Type B pancreatic cell (in vitro differentiated cells): ENCODE measurements around the gene CELA2B. TPM values are rescaled to one million over a fixed set of nuclear protein-coding genes. Genes with fewer than 3 reads are reported as not detected.

Experiments
- DNase-seq: peaks from one replicate; pipeline ENCODE4 v3.0.0; 2021; ENCODE audit warnings: mixed read lengths; ENCODE audit not compliant: unreplicated experiment; ENCODE audit errors: extremely low spot score
- H3K27ac Mint-ChIP-seq: 2 replicates; pipeline ENCODE4 v1.8.0; 2021; ENCODE audit warnings: mild to moderate bottlenecking, mixed read lengths
- H3K27me3 Mint-ChIP-seq: 2 replicates; pipeline ENCODE4 v1.8.0; 2021; ENCODE audit warnings: mixed read lengths
- H3K36me3 Mint-ChIP-seq: 2 replicates; pipeline ENCODE4 v1.8.0; 2021; ENCODE audit warnings: mixed read lengths
- H3K4me1 Mint-ChIP-seq: one replicate; pipeline ENCODE4 v1.8.0; 2021; ENCODE audit warnings: mixed read lengths; ENCODE audit not compliant: unreplicated experiment
- H3K4me3 Mint-ChIP-seq: 2 replicates; pipeline ENCODE4 v1.8.0; 2021; ENCODE audit warnings: mild to moderate bottlenecking, mixed read lengths
- H3K9me3 Mint-ChIP-seq: 2 replicates; pipeline ENCODE4 v1.8.0; 2021; ENCODE audit warnings: mixed read lengths
- CTCF ChIP-seq: fragments of 200-600 bp; sonication (generic); conservative IDR thresholded peaks from 2 replicates; pipeline ENCODE4 v1.5.0; 2021; ENCODE audit warnings: antibody characterized with exemption, mild to moderate bottlenecking
- total RNA-seq: library from RNA; stranded (reverse); gene quantifications from 2 replicates; pipeline ENCODE4 v1.2.1, GENCODE V29; 2021; ENCODE audit warnings: low replicate concordance

The CELA2B gene
- total RNA-seq, 1 donor from 2014 or later, result not detected

GRCh38 chr1:15449567-15449966 is 26.3 kb upstream of the CELA2B start:
- no peaks in the 10 kb centered on the region for H3K36me3 Mint-ChIP-seq
- DNase-seq, result no peak
- no peak for TF ChIP-seq CTCF
- H3K4me1 Mint-ChIP-seq, result no peaks in the 10 kb centered on the region
- H3K27me3 Mint-ChIP-seq, result no peaks in the 10 kb centered on the region
- H3K27ac Mint-ChIP-seq, result no peak overlapping the region
- H3K4me3 Mint-ChIP-seq, result no peak overlapping the region
- peaks cover 5% of the 10 kb centered on the region for H3K9me3 Mint-ChIP-seq

GRCh38 chr1:15451014-15451722 is 24.7 kb upstream of the CELA2B start:
- TF ChIP-seq CTCF, result no peak
- Mint-ChIP-seq H3K36me3 (no peaks in the 10 kb centered on the region), H3K4me1 (peaks cover 5% of the 10 kb centered on the region), H3K9me3 (peaks cover 5% of the 10 kb centered on the region), H3K4me3 (no peak overlapping the region), H3K27me3 (no peaks in the 10 kb centered on the region), H3K27ac (no peak overlapping the region)
- no peak for DNase-seq

- no peak for TF ChIP-seq CTCF
- DNase-seq, result no peak
- H3K4me1 Mint-ChIP-seq, result peaks cover 5% of the 10 kb centered on the region
- peaks cover 5% of the 10 kb centered on the region for H3K9me3 Mint-ChIP-seq
- no peaks in the 10 kb centered on the region for H3K36me3 Mint-ChIP-seq
- H3K27ac Mint-ChIP-seq, result no peak overlapping the region
- no peaks in the 10 kb centered on the region for H3K27me3 Mint-ChIP-seq
- no peak overlapping the region for H3K4me3 Mint-ChIP-seq
Measured at GRCh38 chr1:15452216-15452615, 23.7 kb upstream of the CELA2B start.

GRCh38 chr1:15452866-15453571 is 22.9 kb upstream of the CELA2B start:
- TF ChIP-seq CTCF, result no peak
- no peak for DNase-seq
- Mint-ChIP-seq H3K9me3 (peaks cover 5% of the 10 kb centered on the region), H3K27ac (no peak overlapping the region), H3K4me1 (peaks cover 9% of the 10 kb centered on the region), H3K36me3 (no peaks in the 10 kb centered on the region), H3K27me3 (no peaks in the 10 kb centered on the region), H3K4me3 (no peak overlapping the region)

GRCh38 chr1:15453734-15454133 is 22.2 kb upstream of the CELA2B start:
- peaks cover 9% of the 10 kb centered on the region for H3K4me1 Mint-ChIP-seq
- TF ChIP-seq CTCF, result no peak
- no peak overlapping the region for H3K27ac Mint-ChIP-seq
- no peak for DNase-seq
- no peak overlapping the region for H3K4me3 Mint-ChIP-seq
- H3K27me3 Mint-ChIP-seq, result no peaks in the 10 kb centered on the region
- H3K9me3 Mint-ChIP-seq, result peaks cover 5% of the 10 kb centered on the region
- H3K36me3 Mint-ChIP-seq, result no peaks in the 10 kb centered on the region
